ENCODE results near the gene CACNA1C. TPM values are rescaled to one million over a fixed set of nuclear protein-coding genes. Genes with fewer than 3 reads are reported as not detected.

Gene CACNA1C
- total RNA-seq, 4 donors from 2014 or later: 44.1 to 104 (median 49.4) TPM

- Histone ChIP-seq H3K27me3 (no peaks in the 10 kb centered on the region), H3K9me3 (no peaks in the 10 kb centered on the region), H3K4me1 (peaks cover 72 to 94% (median 91%) of the 10 kb centered on the region in 4 donors), H3K27ac (replicated peaks in 1 of 4) (peak overlapping the region; percentile 75 to 86 (median 78)), H3K36me3 (peaks cover 0 to 11% (median 0%) of the 10 kb centered on the region in 4 donors), H3K4me3 (no peak overlapping the region)
- TF ChIP-seq POLR2AphosphoS5 (IDR thresholded peaks at IDR 0.05): no peak
- TF ChIP-seq POLR2A (IDR thresholded peaks at IDR 0.05; ENCODE audit: low read depth): no peak
- no peak for TF ChIP-seq EP300 (IDR thresholded peaks at IDR 0.05)
- WGBS: 13% methylated on average over 2 of the region's 2 CpGs
- intact Hi-C loops (cut with DNase I): no loop called here
- DNase-seq (ENCODE audit: extremely low spot score): no peak
These were observed 41.8 kb downstream of the CACNA1C start for GRCh38 chr12:2094597-2094996.

GRCh38 chr12:2095878-2096277, 43.1 kb downstream of the CACNA1C start:
- intact Hi-C loops (cut with DNase I): no loop called here
- Histone ChIP-seq H3K9me3 (no peaks in the 10 kb centered on the region), H3K27me3 (no peaks in the 10 kb centered on the region), H3K4me3 (no peak overlapping the region), H3K27ac (replicated peaks in 1 of 4) (peak overlapping the region; percentile 75 to 86 (median 78)), H3K4me1 (peaks cover 75 to 100% (median 96%) of the 10 kb centered on the region in 4 donors), H3K36me3 (peaks cover 0 to 11% (median 0%) of the 10 kb centered on the region in 4 donors)
- DNase-seq (ENCODE audit: extremely low spot score): no peak
- peak; percentile 73 to 89 for TF ChIP-seq POLR2AphosphoS5 (IDR thresholded peaks at IDR 0.05)
- TF ChIP-seq POLR2A (IDR thresholded peaks at IDR 0.05; ENCODE audit: low read depth): no peak
- TF ChIP-seq CTCF (IDR thresholded peaks at IDR 0.05): no peak
- peak; percentile 69 for TF ChIP-seq EP300 (IDR thresholded peaks at IDR 0.05)
- WGBS: 49% methylated on average over 5 of the region's 5 CpGs

GRCh38 chr12:2097617-2098016, 44.8 kb downstream of the CACNA1C start:
- TF ChIP-seq CTCF (IDR thresholded peaks at IDR 0.05) (no peak), POLR2AphosphoS5 (IDR thresholded peaks at IDR 0.05) (no peak), EP300 (IDR thresholded peaks at IDR 0.05) (no peak), POLR2A (IDR thresholded peaks at IDR 0.05; ENCODE audit: low read depth) (no peak)
- H3K9me3 ChIP-seq: no peaks in the 10 kb centered on the region
- H3K36me3 ChIP-seq: peaks cover 0 to 6% (median 0%) of the 10 kb centered on the region in 4 donors
- DNase-seq (ENCODE audit: extremely low spot score): no peak
- intact Hi-C loops (cut with DNase I): no loop called here
- H3K27me3 ChIP-seq: no peaks in the 10 kb centered on the region
- no peak overlapping the region for H3K4me3 ChIP-seq
- peak overlapping the region; percentile 61 to 86 (median 78) for H3K27ac ChIP-seq (replicated peaks in 1 of 4)
- 80% methylated on average over 6 of the region's 7 CpGs for WGBS
- peaks cover 66 to 98% (median 94%) of the 10 kb centered on the region in 4 donors for H3K4me1 ChIP-seq

GRCh38 chr12:2098852-2099251, 46.1 kb downstream of the CACNA1C start:
- no peaks in the 10 kb centered on the region for H3K9me3 ChIP-seq
- peaks cover 58 to 86% (median 82%) of the 10 kb centered on the region in 4 donors for H3K4me1 ChIP-seq
- no peaks in the 10 kb centered on the region for H3K27me3 ChIP-seq
- H3K27ac ChIP-seq (replicated peaks in 1 of 4): peak overlapping the region; percentile 44 to 86 (median 78)
- no peak for DNase-seq (ENCODE audit: extremely low spot score)
- H3K36me3 ChIP-seq: peaks cover 0 to 6% (median 0%) of the 10 kb centered on the region in 4 donors
- WGBS: 59% methylated on average over 11 of the region's 11 CpGs
- no peak overlapping the region for H3K4me3 ChIP-seq
- no peak for TF ChIP-seq EP300 (IDR thresholded peaks at IDR 0.05)
- no peak for TF ChIP-seq POLR2AphosphoS5 (IDR thresholded peaks at IDR 0.05)
- TF ChIP-seq CTCF (IDR thresholded peaks at IDR 0.05): no peak
- no peak for TF ChIP-seq POLR2A (IDR thresholded peaks at IDR 0.05; ENCODE audit: low read depth)
- intact Hi-C loops (cut with DNase I): no loop called here

GRCh38 chr12:2099595-2099994, 46.8 kb downstream of the CACNA1C start:
- Histone ChIP-seq H3K4me1 (peaks cover 51 to 81% (median 74%) of the 10 kb centered on the region in 4 donors), H3K36me3 (peaks cover 0 to 6% (median 0%) of the 10 kb centered on the region in 4 donors), H3K4me3 (no peak overlapping the region), H3K9me3 (no peaks in the 10 kb centered on the region), H3K27ac (replicated peaks in 1 of 4) (peak overlapping the region; percentile 31 to 86 (median 78)), H3K27me3 (no peaks in the 10 kb centered on the region)
- intact Hi-C loops (cut with DNase I): no loop called here
- no peak for DNase-seq (ENCODE audit: extremely low spot score)
- WGBS: 72% methylated on average over 4 of the region's 4 CpGs
- TF ChIP-seq CTCF (IDR thresholded peaks at IDR 0.05) (no peak), POLR2AphosphoS5 (IDR thresholded peaks at IDR 0.05) (no peak), POLR2A (IDR thresholded peaks at IDR 0.05; ENCODE audit: low read depth) (no peak), EP300 (IDR thresholded peaks at IDR 0.05) (no peak)
